ENCODE measurements around the gene FADS2.

DNA sequence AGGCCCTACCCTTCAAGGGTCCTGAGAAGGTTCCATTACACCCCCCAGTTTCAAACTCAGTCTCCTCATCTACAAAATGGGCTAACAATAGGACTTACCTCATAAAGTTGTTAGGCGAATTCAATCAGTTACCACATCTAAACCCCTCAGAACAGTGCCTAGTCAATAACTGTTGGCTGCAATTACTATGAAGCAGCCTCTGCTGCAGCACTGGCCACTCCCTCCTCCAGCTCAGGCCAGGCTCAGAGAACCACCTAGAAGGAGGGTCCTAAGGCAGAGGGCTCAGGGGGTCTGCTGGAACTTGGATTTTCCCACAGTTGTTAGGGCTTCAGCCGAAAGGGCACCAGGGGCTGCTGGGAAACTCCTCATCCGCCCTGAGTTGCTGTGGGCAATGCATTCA is 58.5 kb downstream of the FADS2 start:
- TF ChIP-seq POLR2A (IDR thresholded peaks at IDR 0.05): no peak
- TF ChIP-seq, protein P1, sequence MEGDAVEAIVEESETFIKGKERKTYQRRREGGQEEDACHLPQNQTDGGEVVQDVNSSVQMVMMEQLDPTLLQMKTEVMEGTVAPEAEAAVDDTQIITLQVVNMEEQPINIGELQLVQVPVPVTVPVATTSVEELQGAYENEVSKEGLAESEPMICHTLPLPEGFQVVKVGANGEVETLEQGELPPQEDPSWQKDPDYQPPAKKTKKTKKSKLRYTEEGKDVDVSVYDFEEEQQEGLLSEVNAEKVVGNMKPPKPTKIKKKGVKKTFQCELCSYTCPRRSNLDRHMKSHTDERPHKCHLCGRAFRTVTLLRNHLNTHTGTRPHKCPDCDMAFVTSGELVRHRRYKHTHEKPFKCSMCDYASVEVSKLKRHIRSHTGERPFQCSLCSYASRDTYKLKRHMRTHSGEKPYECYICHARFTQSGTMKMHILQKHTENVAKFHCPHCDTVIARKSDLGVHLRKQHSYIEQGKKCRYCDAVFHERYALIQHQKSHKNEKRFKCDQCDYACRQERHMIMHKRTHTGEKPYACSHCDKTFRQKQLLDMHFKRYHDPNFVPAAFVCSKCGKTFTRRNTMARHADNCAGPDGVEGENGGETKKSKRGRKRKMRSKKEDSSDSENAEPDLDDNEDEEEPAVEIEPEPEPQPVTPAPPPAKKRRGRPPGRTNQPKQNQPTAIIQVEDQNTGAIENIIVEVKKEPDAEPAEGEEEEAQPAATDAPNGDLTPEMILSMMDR (IDR thresholded peaks at IDR 0.05): no peak
